ENCODE data around the gene MRRF.

Gene MRRF

DNA sequence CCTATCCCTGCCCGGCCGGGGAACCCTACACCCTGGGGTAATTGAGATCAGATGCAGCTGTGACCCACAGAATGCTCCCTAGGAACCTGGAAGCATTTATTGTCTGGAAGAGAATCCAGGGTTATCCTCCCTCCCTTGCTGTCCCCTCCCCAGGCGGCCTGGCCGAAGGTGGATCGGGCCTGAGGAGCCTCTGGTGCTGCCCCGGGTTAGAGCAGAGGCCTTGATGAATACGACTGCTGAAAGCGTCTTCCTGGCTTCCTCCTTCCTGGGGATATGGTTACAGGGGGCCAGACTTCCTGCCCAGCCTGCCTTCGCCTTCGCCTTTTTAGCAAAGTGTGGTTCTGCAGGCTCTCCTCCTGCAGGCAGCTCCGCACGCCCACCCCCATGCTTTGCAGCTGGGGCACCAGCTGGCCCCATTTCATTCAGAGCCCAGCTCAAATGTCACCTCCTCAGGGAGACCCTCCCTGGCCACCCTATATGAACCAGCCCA is 83.7 kb downstream of the MRRF start:
- H4K20me1 ChIP-seq (ENCODE audit: control insufficient read depth, insufficient read depth, low read depth, low read length) = no peaks in the 10 kb centered on the region
- H3K4me2 ChIP-seq (ENCODE audit: low read length) = no peak overlapping the region
- no peaks in the 10 kb centered on the region for H3K9me2 ChIP-seq (replicated peaks; ENCODE audit: control insufficient read depth, low read length)
- H3K79me2 ChIP-seq (ENCODE audit: control insufficient read depth, low read length) = no peaks in the 10 kb centered on the region
- no peak overlapping the region for H3K4me3 ChIP-seq (ENCODE audit: low read length)
- no peaks in the 10 kb centered on the region for H3K4me1 ChIP-seq (ENCODE audit: control insufficient read depth, low read length)
- H3K36me3 ChIP-seq (ENCODE audit: control insufficient read depth, low read length) = no peaks in the 10 kb centered on the region
- H3K27ac ChIP-seq (ENCODE audit: low read depth, low read length) = no peak overlapping the region
- H3F3A ChIP-seq (ENCODE audit: control insufficient read depth, insufficient read depth) = no peaks in the 10 kb centered on the region
- H3K9me3 ChIP-seq (ENCODE audit: control insufficient read depth, insufficient read depth, low read length) = no peaks in the 10 kb centered on the region
- H3K27me3 ChIP-seq (ENCODE audit: control insufficient read depth, low read length) = peaks cover 7% of the 10 kb centered on the region
- no peak for TF ChIP-seq EZH2phosphoT487 (IDR thresholded peaks at IDR 0.05; ENCODE audit: borderline replicate concordance, low read length)
- TF ChIP-seq, protein P1, sequence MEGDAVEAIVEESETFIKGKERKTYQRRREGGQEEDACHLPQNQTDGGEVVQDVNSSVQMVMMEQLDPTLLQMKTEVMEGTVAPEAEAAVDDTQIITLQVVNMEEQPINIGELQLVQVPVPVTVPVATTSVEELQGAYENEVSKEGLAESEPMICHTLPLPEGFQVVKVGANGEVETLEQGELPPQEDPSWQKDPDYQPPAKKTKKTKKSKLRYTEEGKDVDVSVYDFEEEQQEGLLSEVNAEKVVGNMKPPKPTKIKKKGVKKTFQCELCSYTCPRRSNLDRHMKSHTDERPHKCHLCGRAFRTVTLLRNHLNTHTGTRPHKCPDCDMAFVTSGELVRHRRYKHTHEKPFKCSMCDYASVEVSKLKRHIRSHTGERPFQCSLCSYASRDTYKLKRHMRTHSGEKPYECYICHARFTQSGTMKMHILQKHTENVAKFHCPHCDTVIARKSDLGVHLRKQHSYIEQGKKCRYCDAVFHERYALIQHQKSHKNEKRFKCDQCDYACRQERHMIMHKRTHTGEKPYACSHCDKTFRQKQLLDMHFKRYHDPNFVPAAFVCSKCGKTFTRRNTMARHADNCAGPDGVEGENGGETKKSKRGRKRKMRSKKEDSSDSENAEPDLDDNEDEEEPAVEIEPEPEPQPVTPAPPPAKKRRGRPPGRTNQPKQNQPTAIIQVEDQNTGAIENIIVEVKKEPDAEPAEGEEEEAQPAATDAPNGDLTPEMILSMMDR (IDR thresholded peaks at IDR 0.05; ENCODE audit: low read depth, low read length, poor library complexity, severe bottlenecking) = no peak

DNA sequence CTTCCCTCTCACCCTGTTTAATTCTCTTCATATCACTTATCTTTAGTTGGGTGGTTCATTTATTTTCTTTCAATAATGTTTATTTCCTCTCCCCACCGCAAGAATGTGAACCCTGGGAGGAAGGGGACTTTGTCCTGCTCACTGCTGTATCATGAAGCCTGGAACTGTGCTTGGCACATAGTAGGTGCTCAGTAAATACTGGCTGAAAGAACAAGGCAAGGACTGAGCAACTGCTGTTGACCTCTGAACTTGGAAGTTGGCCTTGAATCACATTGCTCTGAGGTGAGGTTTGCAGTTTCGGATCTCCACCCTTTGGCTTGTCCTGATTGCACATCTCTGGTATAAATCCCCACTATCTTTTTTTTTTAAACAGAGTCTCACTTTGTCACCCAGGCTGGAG is 84.1 kb downstream of the MRRF start:
- H3K9me3 ChIP-seq (ENCODE audit: control insufficient read depth, insufficient read depth, low read length) = no peaks in the 10 kb centered on the region
- H3K27ac ChIP-seq (ENCODE audit: low read depth, low read length) = no peak overlapping the region
- no peaks in the 10 kb centered on the region for H3K36me3 ChIP-seq (ENCODE audit: control insufficient read depth, low read length)
- no peaks in the 10 kb centered on the region for H3K9me2 ChIP-seq (replicated peaks; ENCODE audit: control insufficient read depth, low read length)
- no peaks in the 10 kb centered on the region for H3F3A ChIP-seq (ENCODE audit: control insufficient read depth, insufficient read depth)
- H3K4me1 ChIP-seq (ENCODE audit: control insufficient read depth, low read length) = no peaks in the 10 kb centered on the region
- no peaks in the 10 kb centered on the region for H4K20me1 ChIP-seq (ENCODE audit: control insufficient read depth, insufficient read depth, low read depth, low read length)
- H3K4me3 ChIP-seq (ENCODE audit: low read length) = no peak overlapping the region
- no peaks in the 10 kb centered on the region for H3K79me2 ChIP-seq (ENCODE audit: control insufficient read depth, low read length)
- TF ChIP-seq EZH2phosphoT487 (IDR thresholded peaks at IDR 0.05; ENCODE audit: borderline replicate concordance, low read length) = no peak
- TF ChIP-seq, protein P1 (IDR thresholded peaks at IDR 0.05; ENCODE audit: low read depth, low read length, poor library complexity, severe bottlenecking) = no peak
- no peak overlapping the region for H3K4me2 ChIP-seq (ENCODE audit: low read length)
- H3K27me3 ChIP-seq (ENCODE audit: control insufficient read depth, low read length) = peaks cover 7% of the 10 kb centered on the region

DNA sequence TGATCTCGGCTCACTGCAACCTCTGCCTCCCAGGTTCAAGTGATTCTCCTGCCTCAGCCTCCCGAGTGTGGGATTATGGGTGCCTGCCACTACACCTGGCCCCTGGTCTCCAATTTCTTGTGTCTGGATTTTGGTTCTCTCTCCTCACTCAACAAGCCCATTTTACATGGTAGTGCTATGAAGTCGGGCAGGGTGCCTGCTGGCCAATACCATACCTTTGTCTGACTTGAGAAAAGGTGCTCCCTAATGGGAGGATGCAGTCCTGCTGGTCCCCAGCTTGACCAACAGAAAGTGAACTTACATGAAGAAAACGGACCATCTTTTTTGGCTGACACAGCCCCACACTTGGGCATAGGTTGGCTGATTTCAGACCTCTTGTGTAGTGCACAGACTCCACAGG is 84.5 kb downstream of the MRRF start:
- Histone ChIP-seq H3K4me1 (ENCODE audit: control insufficient read depth, low read length) (no peaks in the 10 kb centered on the region), H3K36me3 (ENCODE audit: control insufficient read depth, low read length) (no peaks in the 10 kb centered on the region), H3K9me2 (replicated peaks; ENCODE audit: control insufficient read depth, low read length) (no peaks in the 10 kb centered on the region), H3K4me2 (ENCODE audit: low read length) (no peak overlapping the region), H3K27me3 (ENCODE audit: control insufficient read depth, low read length) (peaks cover 7% of the 10 kb centered on the region), H4K20me1 (ENCODE audit: control insufficient read depth, insufficient read depth, low read depth, low read length) (no peaks in the 10 kb centered on the region), H3K9me3 (ENCODE audit: control insufficient read depth, insufficient read depth, low read length) (no peaks in the 10 kb centered on the region), H3K4me3 (ENCODE audit: low read length) (no peak overlapping the region), H3K79me2 (ENCODE audit: control insufficient read depth, low read length) (no peaks in the 10 kb centered on the region), H3K27ac (ENCODE audit: low read depth, low read length) (no peak overlapping the region), H3F3A (ENCODE audit: control insufficient read depth, insufficient read depth) (no peaks in the 10 kb centered on the region)
- no peak for TF ChIP-seq EZH2phosphoT487 (IDR thresholded peaks at IDR 0.05; ENCODE audit: borderline replicate concordance, low read length)
- TF ChIP-seq, protein P1 (IDR thresholded peaks at IDR 0.05; ENCODE audit: low read depth, low read length, poor library complexity, severe bottlenecking) = no peak

Data from DOHH2 (cell line).